ENCODE results near the gene RACK1. TPM values are rescaled to one million over a fixed set of nuclear protein-coding genes. Genes with fewer than 3 reads are reported as not detected.

RACK1 gene
- total and polyA plus RNA-seq, 2 of the 13 experiments (the other 11 are each of a cell fraction or from before 2014, with no cell fraction given): 2,514 to 6,141 TPM

DNA sequence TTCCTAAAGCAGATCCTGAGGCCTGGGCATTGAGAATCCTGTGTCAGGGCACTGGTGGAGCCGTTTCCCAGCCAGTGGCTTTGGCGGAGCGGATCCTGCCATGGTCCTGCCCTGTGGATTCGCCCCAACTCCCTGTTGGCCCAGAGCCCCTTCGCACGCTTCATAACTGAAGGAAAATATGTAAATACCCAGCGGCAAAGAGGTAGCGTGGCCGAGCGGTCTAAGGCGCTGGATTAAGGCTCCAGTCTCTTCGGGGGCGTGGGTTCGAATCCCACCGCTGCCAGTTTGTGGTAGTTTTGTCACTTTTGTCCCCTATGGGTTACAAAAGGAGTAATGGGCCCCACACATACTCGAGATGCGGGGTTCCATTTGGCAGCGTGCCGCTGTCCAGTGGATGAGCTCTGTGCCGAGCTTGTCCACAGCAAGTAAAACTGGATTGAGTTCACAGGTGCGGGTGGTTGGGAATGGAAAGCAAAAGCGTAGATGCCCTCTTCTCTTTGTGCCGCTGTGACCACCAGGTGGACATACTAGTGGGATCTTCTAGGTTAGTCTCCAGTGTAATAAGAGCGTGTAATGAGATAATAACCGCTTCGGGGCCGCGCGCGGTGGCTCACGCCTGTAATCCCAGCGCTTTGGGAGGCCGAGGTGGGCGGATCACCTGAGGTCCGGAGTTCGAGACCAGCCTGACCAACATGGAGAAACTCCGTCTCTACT lies 56.0 kb downstream of the RACK1 start (continued):
- TF ChIP-seq, protein P1, sequence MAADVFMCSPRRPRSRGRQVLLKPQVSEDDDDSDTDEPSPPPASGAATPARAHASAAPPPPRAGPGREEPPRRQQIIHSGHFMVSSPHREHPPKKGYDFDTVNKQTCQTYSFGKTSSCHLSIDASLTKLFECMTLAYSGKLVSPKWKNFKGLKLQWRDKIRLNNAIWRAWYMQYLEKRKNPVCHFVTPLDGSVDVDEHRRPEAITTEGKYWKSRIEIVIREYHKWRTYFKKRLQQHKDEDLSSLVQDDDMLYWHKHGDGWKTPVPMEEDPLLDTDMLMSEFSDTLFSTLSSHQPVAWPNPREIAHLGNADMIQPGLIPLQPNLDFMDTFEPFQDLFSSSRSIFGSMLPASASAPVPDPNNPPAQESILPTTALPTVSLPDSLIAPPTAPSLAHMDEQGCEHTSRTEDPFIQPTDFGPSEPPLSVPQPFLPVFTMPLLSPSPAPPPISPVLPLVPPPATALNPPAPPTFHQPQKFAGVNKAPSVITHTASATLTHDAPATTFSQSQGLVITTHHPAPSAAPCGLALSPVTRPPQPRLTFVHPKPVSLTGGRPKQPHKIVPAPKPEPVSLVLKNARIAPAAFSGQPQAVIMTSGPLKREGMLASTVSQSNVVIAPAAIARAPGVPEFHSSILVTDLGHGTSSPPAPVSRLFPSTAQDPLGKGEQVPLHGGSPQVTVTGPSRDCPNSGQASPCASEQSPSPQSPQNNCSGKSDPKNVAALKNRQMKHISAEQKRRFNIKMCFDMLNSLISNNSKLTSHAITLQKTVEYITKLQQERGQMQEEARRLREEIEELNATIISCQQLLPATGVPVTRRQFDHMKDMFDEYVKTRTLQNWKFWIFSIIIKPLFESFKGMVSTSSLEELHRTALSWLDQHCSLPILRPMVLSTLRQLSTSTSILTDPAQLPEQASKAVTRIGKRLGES (CRISPR knock-in tag; IDR thresholded peaks at IDR 0.05; ENCODE audit: borderline replicate concordance): no peak
- TF ChIP-seq NCOA1 (CRISPR knock-in tag; IDR thresholded peaks at IDR 0.05) (no peak), ZNF569 (CRISPR knock-in tag; IDR thresholded peaks at IDR 0.05; ENCODE audit: borderline replicate concordance) (no peak), ETS1 (CRISPR knock-in tag; IDR thresholded peaks at IDR 0.05) (no peak), SIN3A (IDR thresholded peaks at IDR 0.05; ENCODE audit: borderline replicate concordance, low read depth, low read length) (peak; percentile 31; the same call in 1 of the 2 replicates), ZFAT (CRISPR knock-in tag; conservative IDR thresholded peaks at IDR 0.05) (no peak), ZBTB8A (CRISPR knock-in tag; IDR thresholded peaks at IDR 0.05; ENCODE audit: borderline replicate concordance, low read depth) (no peak), ETV6 (CRISPR knock-in tag; conservative IDR thresholded peaks at IDR 0.05) (peak; percentile 67), ZNF614 (CRISPR knock-in tag; IDR thresholded peaks at IDR 0.05; ENCODE audit: borderline replicate concordance) (peak; percentile 61; the same call in 1 of the 2 replicates), MTA3 (CRISPR knock-in tag; IDR thresholded peaks at IDR 0.05) (no peak), ATF7-NPFF (CRISPR knock-in tag; IDR thresholded peaks at IDR 0.05; ENCODE audit: low read depth) (no peak), RAD51 (IDR thresholded peaks at IDR 0.05; ENCODE audit: borderline replicate concordance) (no peak), NFIC (IDR thresholded peaks at IDR 0.05; ENCODE audit: low read length) (no peak), ZNF768 (CRISPR knock-in tag; IDR thresholded peaks at IDR 0.05) (no peak), YEATS2 (CRISPR knock-in tag; IDR thresholded peaks at IDR 0.05; ENCODE audit: borderline replicate concordance) (0 out of 2 replicates have a peak, but pooled peaks have one; percentile 31), JUND (CRISPR knock-in tag; IDR thresholded peaks at IDR 0.05) (no peak)
- TF ChIP-seq, protein P2, sequence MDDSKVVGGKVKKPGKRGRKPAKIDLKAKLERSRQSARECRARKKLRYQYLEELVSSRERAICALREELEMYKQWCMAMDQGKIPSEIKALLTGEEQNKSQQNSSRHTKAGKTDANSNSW (CRISPR knock-in tag; IDR thresholded peaks at IDR 0.05; ENCODE audit: borderline replicate concordance): no peak
- TF ChIP-seq, protein P3, sequence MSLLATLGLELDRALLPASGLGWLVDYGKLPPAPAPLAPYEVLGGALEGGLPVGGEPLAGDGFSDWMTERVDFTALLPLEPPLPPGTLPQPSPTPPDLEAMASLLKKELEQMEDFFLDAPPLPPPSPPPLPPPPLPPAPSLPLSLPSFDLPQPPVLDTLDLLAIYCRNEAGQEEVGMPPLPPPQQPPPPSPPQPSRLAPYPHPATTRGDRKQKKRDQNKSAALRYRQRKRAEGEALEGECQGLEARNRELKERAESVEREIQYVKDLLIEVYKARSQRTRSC (CRISPR knock-in tag; IDR thresholded peaks at IDR 0.05; ENCODE audit: low read depth): no peak
- TF ChIP-seq, protein P4, sequence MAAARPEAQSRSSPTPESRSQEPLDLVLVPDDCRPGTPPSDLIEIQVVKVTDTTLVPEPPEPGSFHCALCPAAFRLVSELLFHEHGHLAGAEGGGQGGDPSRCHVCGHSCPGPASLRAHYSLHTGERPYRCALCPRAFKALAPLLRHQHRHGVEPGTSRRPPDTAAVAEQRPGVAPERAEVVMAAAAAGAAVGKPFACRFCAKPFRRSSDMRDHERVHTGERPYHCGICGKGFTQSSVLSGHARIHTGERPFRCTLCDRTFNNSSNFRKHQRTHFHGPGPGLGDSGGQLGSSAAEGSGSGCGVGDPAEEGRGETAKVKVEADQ (CRISPR knock-in tag; IDR thresholded peaks at IDR 0.05; ENCODE audit: borderline replicate concordance): peak; percentile 79; the same call in 1 of the 2 replicates
- TF ChIP-seq, protein P5, sequence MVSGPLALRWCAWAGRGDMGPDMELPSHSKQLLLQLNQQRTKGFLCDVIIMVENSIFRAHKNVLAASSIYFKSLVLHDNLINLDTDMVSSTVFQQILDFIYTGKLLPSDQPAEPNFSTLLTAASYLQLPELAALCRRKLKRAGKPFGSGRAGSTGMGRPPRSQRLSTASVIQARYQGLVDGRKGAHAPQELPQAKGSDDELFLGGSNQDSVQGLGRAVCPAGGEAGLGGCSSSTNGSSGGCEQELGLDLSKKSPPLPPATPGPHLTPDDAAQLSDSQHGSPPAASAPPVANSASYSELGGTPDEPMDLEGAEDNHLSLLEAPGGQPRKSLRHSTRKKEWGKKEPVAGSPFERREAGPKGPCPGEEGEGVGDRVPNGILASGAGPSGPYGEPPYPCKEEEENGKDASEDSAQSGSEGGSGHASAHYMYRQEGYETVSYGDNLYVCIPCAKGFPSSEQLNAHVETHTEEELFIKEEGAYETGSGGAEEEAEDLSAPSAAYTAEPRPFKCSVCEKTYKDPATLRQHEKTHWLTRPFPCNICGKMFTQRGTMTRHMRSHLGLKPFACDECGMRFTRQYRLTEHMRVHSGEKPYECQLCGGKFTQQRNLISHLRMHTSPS (CRISPR knock-in tag; IDR thresholded peaks at IDR 0.05; ENCODE audit: low read depth): 0 out of 2 replicates have a peak, but pooled peaks have one; percentile 31

All from HepG2 (cell line).